H1 (cell line): ENCODE data around the gene ACTG2. TPM values are rescaled to one million over a fixed set of nuclear protein-coding genes. Genes with fewer than 3 reads are reported as not detected.
"Not testable (repeated sequence)": the region's sequence is repeated elsewhere in the genome, so short reads cannot be mapped to it uniquely, and the experiment has no call there.

Experiments
- CTCF ChIA-PET: fragments of 300-600 bp; sonication (Branson Sonifier 250); formaldehyde crosslinking; loops from one replicate; lab custom pipeline; 2021; ENCODE audit not compliant: partially characterized antibody; lab: Charles Lee
- POLR2A ChIA-PET: fragments of 300-600 bp; sonication (Branson Sonifier 250); formaldehyde crosslinking; loops from one replicate; lab custom pipeline; 2021; ENCODE audit warnings: inconsistent platforms; ENCODE audit not compliant: partially characterized antibody; lab: Charles Lee
- DNase-seq, 2 experiments: peaks; one replicate each; pipeline versions ENCODE4 v3.0.0 to v3.0.0-alpha.2; 2010 to 2022; ENCODE audit warnings: low spot score in 2 of 2, low read depth in 1 of 2, mixed read lengths in 1 of 2
- FAIRE-seq: peaks from 2 replicates; lab custom pipeline; 2011; peaks lifted over from hg19 to GRCh38; lab: Jason Lieb, UNC
- H2AFZ ChIP-seq: 2 replicates; pipeline ENCODE4 v1.8.1; 2012; ENCODE audit warnings: low read length, inconsistent platforms
- H2AK5ac ChIP-seq: 2 replicates; pipeline ENCODE4 v1.6.1; 2013; ENCODE audit warnings: low read depth, low read length
- H2BK120ac ChIP-seq: replicated peaks from 2 replicates; pipeline ENCODE3; 2013; ENCODE audit warnings: low read depth, low read length, inconsistent platforms
- H2BK12ac ChIP-seq: 2 replicates; pipeline ENCODE4 v1.6.1; 2013; ENCODE audit warnings: low read depth, low read length
- H2BK15ac ChIP-seq: 2 replicates; pipeline ENCODE4 v1.6.1; 2013; ENCODE audit warnings: low read length
- H2BK20ac ChIP-seq: 2 replicates; pipeline ENCODE4 v1.6.1; 2013; ENCODE audit warnings: low read length
- H2BK5ac ChIP-seq: 2 replicates; pipeline ENCODE4 v1.6.1; 2013; ENCODE audit warnings: low read depth, low read length
- H3K14ac ChIP-seq: 2 replicates; pipeline ENCODE4 v1.6.1; 2013; ENCODE audit warnings: inconsistent platforms; ENCODE audit not compliant: insufficient read length
- H3K18ac ChIP-seq: 2 replicates; pipeline ENCODE4 v1.6.1; 2013; ENCODE audit warnings: low read length; ENCODE audit errors: extremely low read depth
- H3K23ac ChIP-seq: 2 replicates; pipeline ENCODE4 v1.6.1; 2013; ENCODE audit warnings: inconsistent platforms; ENCODE audit not compliant: insufficient read length
- H3K23me2 ChIP-seq: 2 replicates; pipeline ENCODE4 v1.6.1; 2013; ENCODE audit warnings: low read depth, low read length
- H3K27ac ChIP-seq: 2 replicates; pipeline ENCODE4 v1.6.1; 2011; ENCODE audit warnings: low read depth, low read length, inconsistent platforms
- H3K27me3 ChIP-seq, 4 experiments: replicated peaks in 1 of 4; 1 replicate in 1 of 4; 2 replicates in 3 of 4; pipeline versions ENCODE4 v1.6.1 to v1.8.1; 2011 to 2013; ENCODE audit warnings: low read length in 3 of 4, mild to moderate bottlenecking in 3 of 4, inconsistent platforms in 2 of 4, mixed read lengths in 2 of 4, moderate library complexity in 1 of 4; ENCODE audit not compliant: control insufficient read depth in 3 of 4, insufficient read depth in 3 of 4; ENCODE audit errors: extremely low read depth in 1 of 4
- H3K36me3 ChIP-seq, 4 experiments: 2 replicates each; pipeline versions ENCODE4 v1.6.1 to v1.8.1; 2011 to 2013; ENCODE audit warnings: mild to moderate bottlenecking in 4 of 4, low read length in 3 of 4, moderate library complexity in 2 of 4, control low read depth in 1 of 4, inconsistent platforms in 1 of 4; ENCODE audit not compliant: insufficient read depth in 4 of 4, control insufficient read depth in 2 of 4
- H3K4ac ChIP-seq: replicated peaks from 2 replicates; pipeline ENCODE3; 2013; ENCODE audit warnings: low read length, low read depth, mixed read lengths, inconsistent platforms; ENCODE audit not compliant: insufficient read length
- H3K4me1 ChIP-seq, 4 experiments: replicated peaks in 1 of 4; 1 replicate in 1 of 4; 2 replicates in 3 of 4; pipeline versions ENCODE4 v1.6.1 to v1.8.1; 2011 to 2013; ENCODE audit warnings: low read length in 3 of 4, inconsistent platforms in 2 of 4, mixed read lengths in 1 of 4; ENCODE audit not compliant: insufficient read depth in 4 of 4, control insufficient read depth in 3 of 4
- H3K4me2 ChIP-seq, 2 experiments: 2 replicates each; pipeline versions ENCODE4 v1.6.1 to v1.8.1; 2011 to 2013; ENCODE audit warnings: low read depth in 2 of 2, low read length in 2 of 2, control low read depth in 1 of 2, inconsistent platforms in 1 of 2, mild to moderate bottlenecking in 1 of 2; ENCODE audit not compliant: insufficient read depth in 1 of 2
- H3K4me3 ChIP-seq, 4 experiments: fragments of 200-600, 300-600 bp in 1 of 4; sonication (generic), shearing (Covaris generic), sonication (Bioruptor Twin) in 1 of 4; 2 replicates each; pipeline versions ENCODE4 v1.5.1 to v1.8.1; 2011 to 2016; ENCODE audit warnings: low read length in 4 of 4, low read depth in 3 of 4, control low read depth in 2 of 4, inconsistent platforms in 2 of 4, mild to moderate bottlenecking in 2 of 4, mixed read lengths in 1 of 4, moderate library complexity in 1 of 4; ENCODE audit not compliant: insufficient read depth in 2 of 4; ENCODE audit errors: extremely low read depth in 1 of 4
- H3K56ac ChIP-seq: replicated peaks from 2 replicates; pipeline ENCODE3; 2013; ENCODE audit warnings: low read depth, mild to moderate bottlenecking, mixed read lengths, low read length, inconsistent platforms; ENCODE audit not compliant: insufficient read length
- H3K79me1 ChIP-seq: 2 replicates; pipeline ENCODE4 v1.6.1; 2013; ENCODE audit warnings: low read depth, low read length, control low read depth
- H3K79me2 ChIP-seq, 2 experiments: 2 replicates each; pipeline versions ENCODE4 v1.6.1 to v1.8.1; 2012 to 2013; ENCODE audit warnings: low read length in 2 of 2, mild to moderate bottlenecking in 2 of 2, inconsistent platforms in 1 of 2; ENCODE audit not compliant: insufficient read depth in 2 of 2, control insufficient read depth in 1 of 2
- H3K9ac ChIP-seq, 4 experiments: replicated peaks in 1 of 4; 1 replicate in 1 of 4; 2 replicates in 3 of 4; pipeline versions ENCODE4 v1.6.1 to v1.8.1; 2011 to 2013; ENCODE audit warnings: low read depth in 3 of 4, low read length in 3 of 4, control low read depth in 2 of 4, mild to moderate bottlenecking in 2 of 4, moderate library complexity in 2 of 4, inconsistent platforms in 1 of 4; ENCODE audit errors: extremely low read depth in 1 of 4
- H3K9me3 ChIP-seq, 2 experiments: 2 replicates each; pipeline versions ENCODE4 v1.6.1 to v1.8.1; 2012 to 2013; ENCODE audit warnings: mild to moderate bottlenecking in 2 of 2, moderate library complexity in 2 of 2, control low read depth in 1 of 2, inconsistent platforms in 1 of 2, low read depth in 1 of 2, low read length in 1 of 2, mixed read lengths in 1 of 2; ENCODE audit not compliant: insufficient read depth in 2 of 2
- H4K20me1 ChIP-seq, 2 experiments: replicated peaks in 1 of 2; 2 replicates each; pipeline versions ENCODE3 to v1.8.1; 2011 to 2013; ENCODE audit warnings: inconsistent platforms in 2 of 2, low read length in 2 of 2, mild to moderate bottlenecking in 1 of 2; ENCODE audit not compliant: insufficient read depth in 2 of 2, control insufficient read depth in 1 of 2
- H4K5ac ChIP-seq: 2 replicates; pipeline ENCODE4 v1.6.1; 2013; ENCODE audit warnings: low read length, low read depth, mixed read lengths, inconsistent platforms; ENCODE audit not compliant: insufficient read length
- H4K8ac ChIP-seq: 2 replicates; pipeline ENCODE4 v1.8.0; 2013; ENCODE audit warnings: mild to moderate bottlenecking, moderate library complexity, low read length, inconsistent platforms; ENCODE audit not compliant: insufficient read depth; ENCODE audit errors: extremely low read depth
- H4K91ac ChIP-seq: replicated peaks from 2 replicates; pipeline ENCODE3; 2013; ENCODE audit warnings: low read length, mixed read lengths, inconsistent platforms; ENCODE audit not compliant: insufficient read length
- WGBS, 2 experiments: shearing (Covaris generic) in 1 of 2; methylation state at CpG; one replicate each; pipeline versions ENCODE4 v1.1.6 to v1.1.7; 2013 to 2015; ENCODE audit warnings: low lambda C conversion rate in 2 of 2, mixed read lengths in 2 of 2, inconsistent platforms in 1 of 2, low coverage in 1 of 2, missing lambda C conversion rate in 1 of 2; ENCODE audit not compliant: insufficient replicate concordance in 2 of 2, insufficient coverage in 1 of 2, insufficient read length in 1 of 2; ENCODE audit errors: extremely low coverage in 1 of 2, missing lambda C conversion rate in 1 of 2; 5-methylcytosine and 5-hydroxymethylcytosine counted together
- polyA plus RNA-seq, 7 experiments: library from polyadenylated mRNA; depleted of rRNA in 3 of 7; stranded (reverse) in 5 of 7; unstranded in 2 of 7; fragments of >200 nt in 5 of 7; fragments of 200-250 nt in 2 of 7; gene quantifications; 1 replicate in 5 of 7; 2 replicates in 1 of 7; 4 replicates in 1 of 7; pipeline versions ENCODE4 v1.2.1 to v1.2.3, GENCODE V29; 2011 to 2013; ENCODE audit warnings: missing spikeins in 2 of 7, mixed read lengths in 2 of 7
- total RNA-seq: library from RNA; stranded (reverse); fragmentation: NEBNext Ultra II Directional; extraction: Animal tissue kit (Norgen Biotek cat#: 25700); gene quantifications from 2 replicates; pipeline ENCODE4 v1.2.1, GENCODE V29; 2021

ACTG2 gene
- total and polyA plus RNA-seq, 2 of the 8 experiments (the other 6 are each of a cell fraction or from before 2014, with no cell fraction given): 6.2 to 13.7 TPM

- H2AFZ ChIP-seq, H3K23me2 ChIP-seq, H3K4me3 ChIP-seq, DNase-seq, H2BK5ac ChIP-seq, H3K14ac ChIP-seq, H3K9me3 ChIP-seq, H4K8ac ChIP-seq, H3K27me3 ChIP-seq, H2BK12ac ChIP-seq, H2BK15ac ChIP-seq, H2BK120ac ChIP-seq, H3K9ac ChIP-seq, H2AK5ac ChIP-seq, H3K4me1 ChIP-seq, H4K5ac ChIP-seq, H3K4ac ChIP-seq, FAIRE-seq, H3K23ac ChIP-seq, POLR2A ChIA-PET, H3K56ac ChIP-seq, H4K91ac ChIP-seq, H3K18ac ChIP-seq, H3K27ac ChIP-seq, H2BK20ac ChIP-seq, H3K4me2 ChIP-seq: not testable (repeated sequence)
- H3K79me2 ChIP-seq: peaks cover 13 to 94% of the 10 kb centered on the region in 2 experiments
- peaks cover 12% of the 10 kb centered on the region; the same call in 1 of the 2 replicates for H3K79me1 ChIP-seq
- peaks cover 8 to 21% of the 10 kb centered on the region in 2 experiments for H4K20me1 ChIP-seq
- peaks cover 0 to 17% (median 5%) of the 10 kb centered on the region in 4 experiments; a peak in 5 of 8 replicates for H3K36me3 ChIP-seq
- 88% methylated on average over 1 of the region's 1 CpG; no CpG with 5 or more reads in 1 of the 2 experiments for WGBS, 2 experiments
- CTCF ChIA-PET: interaction anchor here (1.7 kb wide), 1 partner anchor 212 kb away, joined by 3 read pairs; no protein-coding TSS in a partner anchor
Measured at GRCh38 chr2:73940066-73940465, 47.3 kb downstream of the ACTG2 start.
